DMS53 (cell line): Measurements from ENCODE around the gene COA7.
"Not testable (repeated sequence)": the region's sequence is repeated elsewhere in the genome, so short reads cannot be mapped to it uniquely, and the experiment has no call there.

Experiments used
- DNase-seq: peaks from one replicate; lab custom pipeline; 2025; lab: John Stamatoyannopoulos, UW

The COA7 gene

DNA sequence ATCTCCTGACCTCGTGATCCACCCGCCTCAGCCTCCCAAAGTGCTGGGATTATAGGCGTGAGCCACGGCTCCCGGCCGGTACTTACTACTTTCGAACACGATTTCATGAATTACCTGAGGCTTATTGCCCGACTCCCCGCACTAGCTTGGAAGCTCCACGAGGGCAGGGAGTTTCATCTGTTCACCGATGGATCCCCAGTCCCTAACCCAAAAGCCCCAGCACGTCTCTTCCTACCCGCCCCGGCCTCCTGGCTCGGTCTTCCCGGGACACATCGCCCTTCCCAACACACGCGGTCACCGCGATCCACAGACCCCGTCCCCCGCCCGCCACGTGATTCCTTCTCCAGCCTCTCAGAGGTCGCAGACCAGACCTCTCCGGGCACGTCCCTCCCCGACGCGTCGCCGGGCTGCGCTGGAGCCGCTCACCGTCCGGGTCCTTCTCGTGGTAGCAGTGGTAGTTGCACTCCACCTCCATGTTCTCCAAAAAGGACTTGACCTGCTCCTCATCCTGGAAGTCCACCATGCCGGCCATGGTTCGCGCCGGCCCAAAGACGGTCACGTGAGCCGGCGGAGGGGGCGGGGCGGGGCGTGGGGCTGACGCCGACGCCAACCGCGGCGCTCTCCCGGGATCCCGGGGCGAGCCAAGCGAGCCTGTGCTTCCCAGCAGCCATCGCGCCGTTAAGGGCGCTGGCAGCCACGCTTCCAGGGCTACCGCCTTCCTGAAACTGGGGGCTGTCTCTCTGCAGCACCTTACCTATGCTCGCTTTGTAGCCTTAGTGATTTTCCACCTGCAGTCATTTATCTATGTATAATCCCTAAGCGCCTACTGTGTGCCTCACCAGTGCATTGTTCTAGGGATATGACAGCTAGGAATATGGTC, at the start of gene COA7:
Gene COA7 (minus strand): TSS at position 553 of the 880 bp plus-strand sequence. CDS start 21 bp downstream, at position 532.
- DNase-seq = peak; percentile 98

DNA sequence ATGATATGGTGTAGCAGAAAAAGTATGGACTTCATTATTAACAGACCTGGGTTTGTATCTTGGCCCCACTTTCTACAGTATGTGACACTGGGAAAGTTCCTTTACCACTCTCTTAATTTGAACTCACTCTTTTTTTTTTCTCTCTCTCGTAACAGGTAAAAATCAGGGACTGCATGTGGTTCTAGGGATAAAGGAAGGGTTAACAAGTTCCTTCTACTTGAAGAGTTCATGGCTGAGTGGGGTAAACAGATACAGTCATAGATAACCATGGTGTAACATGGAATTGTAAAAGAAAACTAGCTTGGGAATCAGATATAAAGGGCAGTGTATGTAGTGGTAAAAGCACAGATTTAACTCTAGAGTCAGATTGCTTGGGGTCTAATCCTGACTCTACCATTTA, 49.3 kb upstream of the COA7 start:
- no peak for DNase-seq

DNA sequence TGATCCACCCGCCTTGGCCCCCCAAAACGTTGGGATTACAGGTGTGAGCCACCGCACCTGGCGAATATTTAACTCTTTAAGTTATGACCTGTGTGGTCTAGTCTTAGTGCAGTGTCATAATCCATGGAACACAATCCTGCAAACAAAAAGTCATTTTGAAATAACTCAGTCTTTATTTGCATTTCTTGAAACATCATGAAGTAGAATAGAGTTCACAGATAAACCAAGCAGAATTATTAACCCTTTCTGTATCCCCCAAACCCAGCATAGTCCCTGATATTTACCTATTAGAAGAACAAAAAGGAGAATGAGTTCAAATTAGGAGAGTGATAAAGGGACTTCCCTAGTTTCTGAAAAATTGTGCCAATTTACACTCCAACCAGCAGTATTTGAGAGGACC, 48.0 kb upstream of the COA7 start:
- no peak for DNase-seq

DNA sequence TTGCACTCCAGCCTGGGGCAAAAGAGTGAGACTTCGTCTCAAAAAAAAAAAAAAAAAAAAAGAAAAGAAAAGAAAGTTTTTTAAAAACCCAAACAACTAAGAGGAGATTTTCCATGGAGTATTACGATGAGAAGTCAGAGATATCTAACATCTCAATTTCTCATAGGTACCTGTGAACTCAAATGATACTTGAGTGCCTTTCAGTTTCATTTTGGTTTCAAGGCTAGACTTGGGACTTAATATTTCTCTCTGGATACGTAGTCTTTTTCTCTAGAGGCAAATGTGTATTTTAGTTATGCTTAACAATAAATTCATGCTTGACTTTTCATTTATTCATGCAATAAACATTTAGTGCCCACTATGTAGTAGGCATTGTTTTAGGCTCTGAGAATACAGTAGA, 43.1 kb upstream of the COA7 start:
- no peak for DNase-seq

DNA sequence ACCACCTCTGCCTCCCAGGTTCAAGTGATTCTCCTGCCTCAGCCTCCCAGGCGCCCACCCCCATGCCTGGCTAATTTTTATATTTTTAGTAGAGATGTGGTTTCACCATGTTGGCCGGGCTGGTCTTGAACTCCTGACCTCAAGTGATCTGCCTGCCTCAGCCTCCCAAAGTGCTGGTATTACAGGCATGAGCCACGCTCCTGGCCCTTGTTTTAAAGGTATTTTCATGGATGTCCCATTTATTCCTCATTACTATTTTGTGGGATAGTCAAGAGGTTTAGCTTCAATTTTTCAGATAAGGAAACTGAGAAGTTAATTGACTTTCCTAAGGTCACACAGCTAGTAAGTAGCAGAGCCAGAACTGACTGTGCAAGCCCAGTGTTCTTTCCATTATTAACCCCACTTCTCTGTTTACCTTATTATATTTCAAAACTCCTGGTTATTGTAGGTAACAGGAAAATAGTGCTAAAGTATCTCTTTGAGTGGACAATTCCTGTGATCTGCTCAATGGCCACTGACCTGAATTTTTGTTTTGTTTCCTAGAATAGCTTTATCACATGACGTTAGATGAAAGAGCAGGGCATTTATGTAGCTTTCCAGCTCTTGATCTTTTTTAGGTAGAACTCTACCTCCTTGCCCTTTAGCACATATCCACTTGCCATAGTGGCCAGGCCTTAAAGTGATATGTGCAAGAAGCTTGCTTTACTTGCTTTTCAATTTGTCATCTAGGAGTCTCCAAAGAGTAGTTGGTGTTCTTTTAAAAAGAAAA, 41.7 kb upstream of the COA7 start:
- DNase-seq = no peak

DNA sequence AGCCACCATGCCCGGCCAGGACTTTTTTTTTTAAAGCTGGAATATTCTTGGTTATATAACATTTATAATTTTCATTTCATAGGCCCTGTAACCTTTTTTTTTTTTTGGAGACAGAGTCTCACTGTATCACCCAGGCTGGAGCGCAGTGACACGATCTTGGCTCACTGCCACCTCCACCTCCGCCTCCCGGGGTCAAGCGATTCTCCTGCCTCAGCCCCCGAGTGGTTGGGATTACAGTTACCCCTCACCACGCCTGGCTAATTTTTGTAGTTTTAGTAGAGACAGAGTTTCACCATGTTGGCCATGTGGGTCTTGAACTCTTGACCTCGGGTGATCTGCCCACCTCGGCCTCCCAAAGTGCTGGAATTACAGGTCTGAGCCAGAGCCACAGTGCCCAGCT, 40.7 kb upstream of the COA7 start:
- DNase-seq = no peak

DNA sequence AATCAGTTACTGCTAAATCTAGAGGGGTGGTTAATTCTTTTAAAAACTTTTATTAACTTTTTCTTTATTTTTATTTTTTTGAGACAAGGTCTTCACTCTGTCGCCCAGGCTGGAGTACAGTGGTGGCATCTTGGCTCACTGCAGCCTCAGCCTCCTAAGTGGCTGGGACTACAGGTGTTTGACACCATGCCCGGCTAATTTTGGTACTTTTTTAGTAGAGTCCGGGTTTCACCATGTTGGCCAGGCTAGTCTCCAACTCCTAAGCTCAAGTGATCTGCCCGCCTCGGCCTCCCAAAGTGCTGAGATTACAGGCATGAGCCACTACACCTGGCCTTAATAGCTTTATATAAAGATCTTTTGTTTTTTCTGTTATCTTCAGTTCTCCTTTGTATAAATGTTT, 40.0 kb upstream of the COA7 start:
- no peak for DNase-seq

DNA sequence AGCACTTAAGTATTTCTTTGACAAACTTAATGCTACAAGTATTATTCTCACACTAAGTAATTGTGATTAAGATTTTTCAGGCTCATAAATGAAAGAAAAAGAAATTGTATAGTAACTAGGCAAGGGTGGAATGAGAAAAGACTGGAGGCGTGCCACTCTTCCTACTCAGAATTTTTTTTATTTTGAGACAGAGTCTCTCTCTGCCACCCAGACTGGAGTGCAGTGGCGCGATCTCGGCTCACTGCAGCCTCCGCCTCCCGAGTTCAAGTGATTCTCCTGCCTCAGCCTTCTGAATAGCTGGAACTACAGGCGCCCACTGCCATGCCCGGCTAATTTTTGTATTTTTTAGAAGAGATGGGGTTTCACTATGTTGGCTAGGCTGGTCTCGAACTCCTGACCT, 37.2 kb upstream of the COA7 start:
- not testable (repeated sequence) for DNase-seq

DNA sequence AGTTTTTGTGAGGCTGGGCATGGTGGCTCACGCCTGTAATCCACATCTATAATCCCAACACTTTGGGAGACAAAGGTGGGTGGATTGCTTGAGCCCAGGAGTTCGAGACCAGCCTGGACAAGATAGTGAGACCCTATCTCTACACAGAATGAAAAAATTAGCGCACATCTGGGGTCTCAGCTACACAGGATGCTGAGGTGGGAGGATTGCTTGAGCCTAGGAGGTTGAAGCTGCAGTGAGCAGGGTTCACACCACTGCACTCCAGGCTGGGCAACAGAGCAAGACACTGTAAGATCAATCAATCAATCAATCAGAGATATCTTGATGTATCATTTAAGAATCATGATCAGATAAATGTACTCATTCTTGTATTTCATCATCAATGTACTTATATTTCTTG, 35.2 kb upstream of the COA7 start:
- DNase-seq = no peak

DNA sequence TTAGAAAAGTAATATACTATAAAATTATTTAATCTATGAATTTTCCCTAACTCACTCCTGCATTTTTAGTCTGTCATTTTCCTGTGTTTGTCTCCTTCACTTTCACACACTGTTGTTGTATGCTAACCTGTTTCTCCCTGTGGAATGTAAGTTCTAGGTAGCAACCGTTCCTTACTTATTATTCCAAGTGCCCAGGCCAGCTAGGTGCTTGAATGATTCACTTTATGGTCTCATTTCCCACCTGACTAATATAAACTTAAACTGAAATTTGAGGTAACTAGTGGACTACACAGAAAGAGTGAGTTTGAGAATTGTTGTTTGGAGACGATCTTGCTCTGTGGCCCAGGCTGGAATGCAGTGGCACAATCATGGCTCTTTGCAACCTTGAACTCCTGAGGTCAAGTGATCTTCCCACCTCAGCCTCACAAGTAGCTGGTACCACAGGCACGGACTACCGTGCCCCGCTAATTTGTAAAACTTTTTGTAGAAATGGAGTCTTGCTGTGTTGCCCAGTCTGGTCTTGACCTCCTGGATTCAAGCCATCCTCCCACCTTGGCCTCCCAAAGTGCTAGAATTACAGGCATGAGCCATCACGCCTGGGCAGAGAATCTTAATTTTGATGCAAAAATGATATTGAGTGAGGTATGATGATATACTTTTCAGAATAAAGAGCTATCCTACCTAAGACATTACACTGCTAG, 30.0 kb upstream of the COA7 start:
- no peak for DNase-seq

DNA sequence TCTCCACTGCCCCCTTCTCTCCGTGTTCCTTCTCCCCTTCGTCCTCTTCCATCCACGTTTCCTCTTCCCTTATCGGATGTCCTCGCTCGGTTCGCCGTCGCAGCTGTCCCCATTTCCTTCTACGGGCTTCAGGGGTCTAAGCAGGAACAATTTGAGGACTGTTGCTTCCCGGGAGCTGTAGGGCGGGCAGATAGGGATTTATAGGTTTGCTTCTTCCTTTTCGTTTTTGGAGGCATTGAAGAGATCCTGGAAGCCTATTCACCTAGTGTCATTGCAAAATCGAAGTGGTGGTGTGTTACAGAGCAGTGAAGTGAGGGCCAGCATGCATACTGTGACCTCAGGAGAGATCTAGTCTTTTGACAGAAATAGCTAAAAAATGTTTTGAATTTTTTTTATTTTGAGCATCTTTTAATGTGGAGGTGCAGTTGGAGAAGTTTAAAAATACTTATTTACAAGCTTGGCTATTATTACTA, 29.0 kb upstream of the COA7 start:
- DNase-seq = peak; percentile 48

DNA sequence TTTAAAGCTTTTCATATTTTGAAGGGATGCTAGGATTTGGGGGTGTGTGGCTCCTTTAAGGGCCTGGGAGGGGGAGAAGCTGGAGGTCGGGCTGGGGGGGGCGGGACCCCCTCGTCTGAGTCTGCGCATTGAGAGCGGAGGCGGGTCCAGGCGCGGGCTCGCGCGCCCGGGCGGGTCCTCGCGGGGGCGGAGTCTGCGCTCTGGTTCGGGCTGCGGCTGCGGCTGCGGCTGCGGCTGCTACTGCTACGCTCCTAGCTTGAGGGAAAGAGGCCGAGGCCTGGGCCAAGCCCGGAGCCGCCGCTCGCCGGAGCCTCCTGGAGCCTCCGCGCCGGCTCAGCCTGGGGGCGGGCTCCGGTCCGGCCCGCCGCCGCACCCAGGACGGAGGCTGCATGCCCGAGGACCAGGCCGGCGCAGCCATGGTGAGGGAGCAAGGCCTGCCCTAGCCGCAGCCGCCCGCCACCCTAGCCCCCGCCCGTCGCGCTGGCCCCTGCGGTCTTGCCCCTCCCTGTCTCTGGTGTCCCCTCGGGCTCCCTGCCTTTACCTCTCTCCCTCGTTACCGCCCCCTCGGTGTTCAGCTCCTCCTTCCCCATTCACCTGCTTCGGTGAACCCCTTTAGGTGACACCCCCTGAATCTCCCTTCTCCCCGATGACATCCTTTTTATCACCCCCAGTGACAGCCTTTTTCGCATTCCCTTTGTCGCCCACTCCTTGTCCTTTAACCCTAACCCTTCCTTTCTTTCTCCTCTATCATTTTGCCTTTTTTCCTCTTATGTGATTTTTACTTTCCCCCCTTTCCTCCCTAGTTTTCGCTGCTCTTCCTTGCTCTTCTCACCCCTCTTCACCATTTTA, 28.3 kb upstream of the COA7 start, which contains the start of gene ZYG11B:
Gene ZYG11B (plus strand): TSS at position 189 of the 849 bp plus-strand sequence. CDS start 201 bp downstream, at position 390.
- DNase-seq = peak; percentile 96

DNA sequence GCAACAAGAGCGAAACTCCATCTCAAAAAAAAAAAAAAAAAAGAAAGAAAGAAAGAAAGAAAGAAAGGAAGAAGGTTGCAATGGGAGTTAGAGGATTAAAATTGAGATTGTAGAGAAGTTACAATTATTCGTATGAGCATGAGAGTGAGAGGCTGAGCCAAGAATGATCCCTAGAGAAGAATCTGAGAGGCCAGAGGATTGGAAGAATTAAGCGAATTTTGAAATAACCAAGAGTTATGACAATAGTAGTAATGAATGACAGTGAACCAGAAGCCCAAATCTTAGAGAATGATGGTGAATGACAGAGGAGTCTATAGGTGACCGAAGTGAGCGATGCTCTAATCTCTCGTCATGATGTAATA, 27.7 kb upstream of the COA7 start:
- no peak for DNase-seq

DNA sequence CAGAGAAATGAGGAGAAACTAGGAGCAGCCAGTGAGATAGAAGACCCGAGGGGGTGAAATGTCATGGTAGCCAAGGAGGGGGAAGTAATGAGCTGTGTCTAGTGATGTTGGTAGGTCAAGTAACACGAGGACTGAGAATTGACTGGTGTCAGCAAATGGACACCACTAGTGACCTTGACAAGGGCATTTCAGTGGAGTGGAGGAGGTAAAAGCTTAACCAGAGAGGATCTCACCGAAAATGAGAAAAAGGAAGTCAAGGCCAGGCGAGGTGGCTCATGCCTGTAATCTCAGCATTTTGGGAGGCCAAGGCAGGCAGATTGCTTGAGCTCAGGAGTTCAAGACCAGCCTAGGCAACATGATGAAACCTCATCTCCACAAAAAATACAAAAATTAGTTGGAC, 25.1 kb upstream of the COA7 start:
- no peak for DNase-seq

DNA sequence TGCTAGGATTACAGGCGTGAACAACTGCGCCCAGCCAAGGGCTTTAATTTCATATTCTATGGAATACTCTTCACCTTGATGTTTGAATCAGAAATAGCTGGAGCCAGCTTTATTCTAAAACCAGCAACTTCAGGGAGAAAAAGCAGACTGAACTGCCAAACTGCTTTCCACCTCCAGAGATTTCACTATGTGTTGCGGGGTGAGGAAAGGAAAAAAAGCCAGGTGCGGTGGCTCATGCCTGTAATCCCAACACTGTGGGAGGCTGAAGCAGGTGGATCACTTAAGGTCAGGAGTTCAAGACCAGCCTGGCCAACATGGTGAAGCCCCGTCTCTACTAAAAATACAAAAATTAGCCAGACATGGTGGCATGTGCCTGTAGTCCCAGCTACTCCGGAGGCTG, 17.1 kb upstream of the COA7 start:
- DNase-seq = not testable (repeated sequence)

DNA sequence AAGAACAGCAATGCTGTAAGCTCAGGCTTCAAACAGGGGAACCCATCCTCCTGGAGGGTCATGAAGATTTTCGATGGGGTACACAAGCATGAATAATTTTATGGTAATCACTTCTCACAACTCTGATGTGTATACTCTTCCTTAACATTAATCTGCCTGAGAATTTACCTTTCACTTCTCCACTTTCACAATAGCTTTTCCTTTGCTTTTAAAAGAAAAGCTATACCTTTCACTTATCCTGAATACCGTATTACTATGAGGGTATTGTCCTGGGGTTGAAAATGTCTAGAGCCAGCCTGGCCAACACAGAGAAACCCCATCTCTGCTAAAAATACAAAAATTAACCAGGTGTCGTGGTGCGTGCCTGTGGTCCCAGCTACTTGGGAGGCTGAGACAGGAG, 15.4 kb upstream of the COA7 start:
- no peak for DNase-seq

DNA sequence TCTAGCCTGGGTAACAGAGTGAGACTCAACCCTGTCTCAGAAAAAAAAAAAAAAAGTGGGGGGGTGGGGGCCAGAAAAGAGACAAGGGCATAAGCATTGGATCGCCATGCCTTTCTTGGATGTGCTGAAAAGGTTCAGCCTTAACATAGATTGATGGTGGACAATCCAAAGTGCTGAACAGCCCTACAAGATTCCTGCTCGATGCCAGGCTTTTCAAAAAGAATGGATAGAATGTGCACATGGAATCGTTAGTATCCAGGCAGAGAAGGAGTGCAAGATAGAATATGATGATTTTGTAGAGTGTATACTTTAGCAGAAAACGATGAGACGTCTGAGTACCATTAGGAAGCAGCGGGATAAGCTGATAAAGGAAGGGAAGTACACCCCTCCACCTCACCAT, 10.9 kb upstream of the COA7 start:
- DNase-seq = no peak

DNA sequence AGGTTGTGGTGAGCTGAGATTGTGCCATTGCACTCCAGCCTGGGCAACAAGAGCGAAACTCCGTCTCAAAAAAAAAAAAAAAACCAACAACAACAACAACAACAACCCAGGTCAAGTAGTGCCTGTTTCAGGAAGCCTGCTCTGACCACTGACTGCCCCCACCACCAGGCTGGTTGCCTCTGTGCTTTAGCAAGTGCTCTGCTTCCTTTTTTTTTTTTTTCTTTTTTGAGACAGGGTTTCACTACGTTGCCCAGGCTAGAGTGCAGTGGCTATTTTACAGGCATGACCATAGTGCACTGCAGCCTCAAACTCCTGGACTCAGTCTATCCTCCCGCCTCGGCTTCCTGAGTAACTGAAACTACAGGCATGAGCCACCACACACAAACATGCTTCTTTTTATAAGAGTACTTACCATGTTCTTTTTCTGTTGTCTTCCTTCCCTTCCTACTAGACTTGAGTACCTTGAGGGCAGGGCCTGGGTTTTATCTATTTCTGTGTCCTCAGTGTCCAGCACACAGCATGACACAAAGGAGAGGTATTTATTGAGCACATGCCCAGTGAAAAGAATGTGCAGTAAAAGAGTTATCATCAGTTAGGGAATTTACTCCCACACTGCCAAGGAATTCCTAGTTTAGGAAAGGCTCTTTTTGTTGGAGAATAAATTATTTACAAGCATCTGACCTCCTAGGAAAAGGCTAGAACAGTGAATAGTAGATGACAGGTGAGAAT, 9.9 kb upstream of the COA7 start:
- DNase-seq = no peak

DNA sequence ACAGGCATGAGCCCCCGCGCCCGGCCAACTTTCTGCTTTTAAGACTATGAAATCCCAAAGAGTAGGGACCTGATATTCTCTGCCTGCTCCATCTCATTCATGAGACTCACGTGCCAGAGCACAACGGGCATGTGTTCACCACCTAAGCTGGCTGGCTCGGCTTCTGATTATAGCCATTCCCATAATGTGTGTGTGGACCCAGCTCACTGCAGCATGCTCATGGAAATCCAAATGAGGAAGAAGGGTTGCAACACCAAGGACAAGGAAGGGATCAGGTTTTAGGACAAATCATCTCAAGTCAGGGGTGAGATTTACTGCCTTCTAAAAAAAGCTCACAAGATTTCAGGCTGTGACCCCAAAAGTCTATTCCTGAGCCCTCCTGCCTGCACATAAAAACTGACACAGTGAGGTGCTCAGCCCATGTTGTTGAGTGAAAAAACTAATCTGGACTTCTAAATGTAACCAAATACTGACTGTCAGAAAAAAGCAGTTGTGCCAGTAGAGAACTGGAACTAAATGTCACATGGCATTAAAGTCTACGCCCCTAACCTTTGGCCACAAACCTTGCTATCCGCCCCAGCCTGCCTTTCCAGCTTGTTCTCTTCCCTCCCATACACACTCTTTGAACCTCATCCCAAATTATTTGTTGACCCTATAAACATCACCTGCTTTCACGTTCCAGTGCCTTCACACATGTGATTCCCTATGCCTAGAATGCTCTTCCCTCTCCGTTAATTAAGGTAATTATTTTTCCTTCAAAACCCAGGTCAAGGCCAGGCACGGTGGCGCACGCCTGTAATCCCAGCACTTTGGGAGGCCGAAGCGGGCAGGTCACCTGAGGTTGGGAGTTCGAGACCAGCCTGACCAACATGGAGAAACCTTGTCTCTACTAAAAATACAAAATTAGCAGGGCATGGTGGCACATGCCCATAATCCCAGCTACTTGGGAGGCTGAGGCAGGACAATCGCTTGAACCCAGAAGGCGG, 9.1 kb upstream of the COA7 start:
- DNase-seq = no peak
